Kidney glomerular epithelial cell (primary cell): ENCODE data around the gene CHST11.
A peak's percentile ranks its signal among the peaks of the same experiment; 100 is the strongest.

Experiments used
- DNase-seq: peaks from one replicate; lab custom pipeline; 2025; lab: John Stamatoyannopoulos, UW

The CHST11 gene

GRCh38 chr12:104761611-104762010 is 304.9 kb downstream of the CHST11 start:
- DNase-seq, result no peak

GRCh38 chr12:104763168-104763805 is 306.5 kb downstream of the CHST11 start:
- no peak for DNase-seq

GRCh38 chr12:104764225-104765091 is 307.7 kb downstream of the CHST11 start:
- DNase-seq, result no peak

GRCh38 chr12:104767261-104767660 is 310.5 kb downstream of the CHST11 start:
- DNase-seq, result no peak

GRCh38 chr12:104768033-104768432 is 311.3 kb downstream of the CHST11 start:
- no peak for DNase-seq

GRCh38 chr12:104769144-104769561 is 312.4 kb downstream of the CHST11 start:
- no peak for DNase-seq

GRCh38 chr12:104772336-104772735 is 315.6 kb downstream of the CHST11 start:
- DNase-seq, result no peak

GRCh38 chr12:104775731-104776231 is 319.0 kb downstream of the CHST11 start:
- DNase-seq, result no peak

- DNase-seq, result no peak
These were observed 322.4 kb downstream of the CHST11 start for GRCh38 chr12:104779134-104779533.

- no peak for DNase-seq
These were observed 325.5 kb downstream of the CHST11 start for GRCh38 chr12:104782296-104782695.

- no peak for DNase-seq
These were observed 327.8 kb downstream of the CHST11 start for GRCh38 chr12:104784592-104784991.

- no peak for DNase-seq
These were observed 329.1 kb downstream of the CHST11 start for GRCh38 chr12:104785886-104786285.

- no peak for DNase-seq
These were observed 329.6 kb downstream of the CHST11 start for GRCh38 chr12:104786352-104786751.

- no peak for DNase-seq
These were observed 332.1 kb downstream of the CHST11 start for GRCh38 chr12:104788840-104789271.

- DNase-seq, result no peak
These were observed 333.8 kb downstream of the CHST11 start for GRCh38 chr12:104790296-104791125.

- peak; percentile 18 for DNase-seq
These were observed 335.8 kb downstream of the CHST11 start for GRCh38 chr12:104792570-104792969.

- DNase-seq, result no peak
These were observed 336.5 kb downstream of the CHST11 start for GRCh38 chr12:104793285-104793684.

GRCh38 chr12:104793968-104794367 is 337.2 kb downstream of the CHST11 start:
- DNase-seq, result no peak

GRCh38 chr12:104796475-104796862 is 339.7 kb downstream of the CHST11 start:
- no peak for DNase-seq

GRCh38 chr12:104799458-104799857 is 342.7 kb downstream of the CHST11 start:
- DNase-seq, result no peak

- DNase-seq, result no peak
These were observed 344.3 kb downstream of the CHST11 start for GRCh38 chr12:104801005-104801404.

GRCh38 chr12:104801427-104801826 is 344.7 kb downstream of the CHST11 start:
- no peak for DNase-seq
